NCI-H748 treated with DMSO at 0.1 percent for 48 hours (cell line): ENCODE measurements around the gene CLNK.

Experiments
- DNase-seq: peaks from one replicate; lab custom pipeline; 2025; lab: John Stamatoyannopoulos, UW

Gene CLNK

DNA sequence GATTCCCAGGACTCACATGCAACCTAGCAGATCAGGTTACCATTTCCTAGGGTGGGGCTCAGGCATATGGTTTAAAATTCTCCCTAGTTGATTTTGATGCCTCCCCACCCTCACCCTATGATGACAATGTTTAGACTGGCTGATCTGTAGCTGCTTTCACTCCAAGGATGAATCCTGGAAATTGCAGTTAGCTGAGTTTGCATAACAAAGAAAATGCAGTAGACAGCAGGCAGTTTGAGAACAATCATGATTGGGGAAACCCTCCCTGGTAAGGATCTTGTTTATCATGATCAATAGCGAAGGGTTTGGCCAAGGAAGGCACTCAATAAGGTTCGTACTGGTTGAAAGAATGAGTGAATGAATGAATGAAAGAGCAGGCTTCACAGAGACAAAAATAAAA is 229.4 kb downstream of the CLNK start:
- DNase-seq, result no peak

DNA sequence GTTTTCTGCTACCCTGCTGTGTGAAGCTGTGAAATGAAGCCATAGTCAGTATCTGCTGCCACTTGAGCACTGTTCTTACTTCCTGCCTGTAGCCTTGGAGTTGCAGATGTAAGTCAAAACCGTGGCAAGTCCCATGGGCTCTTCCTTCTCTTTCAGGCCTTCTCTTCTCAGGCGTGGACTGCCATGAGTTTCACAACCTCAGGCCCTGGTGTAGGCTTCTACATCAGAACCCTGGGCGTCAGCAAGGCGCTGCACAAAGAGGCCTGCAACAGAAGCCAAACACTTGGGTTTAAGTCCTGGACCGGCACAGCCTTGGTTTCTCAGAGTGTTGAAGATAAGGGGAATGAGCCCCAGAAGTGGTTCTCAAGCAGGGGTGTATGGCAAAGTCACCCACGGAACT is 229.8 kb downstream of the CLNK start:
- no peak for DNase-seq

DNA sequence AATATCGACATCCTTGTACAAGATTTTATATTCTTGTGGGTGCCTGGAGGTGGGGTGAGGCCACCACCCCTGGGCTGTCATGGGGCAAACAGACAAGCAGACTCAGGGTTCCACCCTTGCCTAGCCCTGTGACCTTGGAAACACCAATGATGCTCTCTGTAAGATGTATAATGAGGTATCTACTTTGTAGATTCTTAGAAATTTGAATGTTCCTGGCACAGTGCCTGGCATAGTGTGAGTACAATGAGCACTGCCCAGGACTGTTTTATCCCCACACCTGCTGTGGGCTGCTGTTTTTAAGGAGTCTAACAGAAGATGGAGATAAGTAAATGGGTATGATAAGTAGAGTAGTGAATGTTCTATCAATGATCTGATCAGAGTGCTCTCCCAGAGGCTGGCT is 230.4 kb downstream of the CLNK start:
- DNase-seq, result no peak

DNA sequence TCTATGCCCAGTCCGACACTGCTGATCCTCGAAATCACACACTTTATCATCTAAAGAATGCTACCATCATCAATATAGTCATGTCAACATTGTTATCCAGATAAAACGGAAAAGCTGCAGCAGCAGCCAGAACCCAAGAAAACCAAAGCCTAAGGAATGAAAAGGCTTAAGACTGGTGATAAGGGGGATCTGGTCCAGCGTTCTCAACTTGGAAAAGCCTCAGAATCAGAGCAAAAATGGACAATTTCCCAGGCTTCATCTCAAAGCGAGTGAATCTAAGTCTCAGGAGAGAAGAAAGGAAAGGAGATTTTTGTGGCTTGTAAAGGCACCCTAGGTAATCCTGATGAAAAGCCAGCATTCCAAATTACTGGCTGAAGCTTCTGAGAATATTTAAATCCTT is 235.6 kb downstream of the CLNK start:
- DNase-seq, result no peak

DNA sequence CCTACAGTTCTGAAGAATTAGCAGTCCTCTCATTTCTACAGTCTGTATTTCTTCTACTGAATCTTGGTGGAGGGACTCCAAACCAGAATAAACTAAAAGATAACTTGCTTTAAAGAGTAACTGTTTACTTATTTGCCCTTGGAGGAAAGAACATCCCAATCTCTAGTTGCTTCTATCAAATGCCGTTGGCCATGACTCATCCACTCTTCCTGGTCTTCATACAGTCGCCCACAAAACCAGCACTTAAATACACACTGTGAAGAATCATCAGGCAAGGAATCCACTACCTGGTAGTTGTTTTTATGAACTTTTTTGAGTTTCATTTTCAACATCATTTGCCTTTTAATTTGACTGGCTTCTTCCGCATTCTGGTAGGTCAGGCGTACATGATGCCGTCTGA is 241.6 kb downstream of the CLNK start:
- no peak for DNase-seq

DNA sequence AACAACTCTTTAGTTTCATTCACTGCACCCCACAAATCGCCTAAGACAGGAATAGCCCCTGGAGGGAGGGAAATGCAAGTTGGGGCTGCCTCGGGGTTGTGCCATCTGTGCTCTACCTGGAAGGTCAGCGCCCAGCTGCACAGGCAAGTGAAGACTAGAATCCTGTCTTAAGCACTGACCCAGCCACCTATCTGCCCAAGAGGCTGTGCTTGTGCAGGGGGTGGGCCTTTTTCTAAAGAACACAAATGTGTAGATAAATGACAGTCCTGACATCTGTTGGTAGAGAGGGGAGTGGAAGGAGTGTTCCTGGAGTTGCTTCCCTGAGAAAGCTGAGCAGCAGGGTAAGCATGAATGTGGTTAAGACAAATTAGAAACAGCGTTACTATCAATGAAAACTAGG is 243.1 kb downstream of the CLNK start:
- DNase-seq, result no peak

DNA sequence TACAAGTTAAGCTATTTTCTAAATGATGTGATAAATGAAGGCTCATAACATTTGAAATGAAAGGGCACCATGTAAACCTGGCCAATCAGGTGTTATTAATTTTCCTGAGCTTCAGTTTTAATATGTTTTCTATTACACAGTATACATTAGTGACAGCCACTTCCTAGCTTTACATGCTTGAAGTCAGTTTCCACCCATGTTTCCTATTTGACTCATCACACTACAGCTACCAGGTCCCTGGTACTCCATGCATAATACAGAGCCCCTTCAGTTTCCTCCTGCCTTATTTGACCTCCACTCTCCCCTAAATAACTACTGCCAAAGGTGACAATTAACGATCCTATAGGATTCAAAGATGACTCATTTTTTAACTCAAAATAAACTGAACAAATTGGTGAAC is 245.6 kb downstream of the CLNK start:
- DNase-seq, result no peak

DNA sequence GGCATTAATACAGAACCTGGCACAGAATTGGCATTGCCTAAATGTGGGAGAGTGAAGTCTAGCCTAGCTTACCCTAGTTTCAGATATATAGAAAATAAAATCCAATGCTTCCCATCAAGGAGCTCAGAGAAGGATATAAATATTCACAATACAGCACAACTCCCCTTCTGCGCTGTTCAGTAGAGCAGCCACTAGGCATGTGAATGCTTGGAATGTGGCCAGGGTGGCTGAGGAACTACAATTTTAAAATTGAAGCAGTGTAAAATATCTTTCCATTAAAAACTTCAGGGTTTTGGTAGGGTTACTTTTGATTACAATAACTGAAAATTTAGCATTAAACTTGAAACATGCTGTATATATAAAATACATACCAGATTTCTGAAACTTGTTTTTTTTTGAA is 246.8 kb downstream of the CLNK start:
- no peak for DNase-seq
